CD4-positive, CD25-positive, alpha-beta regulatory T cell (primary cell): Measurements from ENCODE around the gene TFDP3. TPM values are rescaled to one million over a fixed set of nuclear protein-coding genes. Genes with fewer than 3 reads are reported as not detected.

Source experiments
- ATAC-seq, 2 donors: fragments of 150-1000 bp; cut with Tn5 transposase; one replicate each; pipeline ENCODE4 v1.10.0; 2021; ENCODE audit warnings: low read depth in 2 of 2, moderate number of reproducible peaks in 2 of 2, moderate library complexity in 1 of 2
- DNase-seq, 3 donors: peaks; one replicate each; pipeline versions ENCODE4 v3.0.0 to v3.0.0-alpha.2; 2012 to 2022; ENCODE audit warnings: mixed read lengths in 1 of 3
- H3K27ac ChIP-seq: one replicate; pipeline ENCODE4 v1.7.0; 2013; ENCODE audit warnings: mild to moderate bottlenecking, low read length; ENCODE audit not compliant: insufficient read depth, poor library complexity, severe bottlenecking
- H3K27me3 ChIP-seq: one replicate; pipeline ENCODE4 v1.7.0; 2013; ENCODE audit warnings: low read length; ENCODE audit not compliant: control insufficient read depth, insufficient read depth
- H3K36me3 ChIP-seq: one replicate; pipeline ENCODE4 v1.7.0; 2013; ENCODE audit warnings: mild to moderate bottlenecking, low read length, moderate library complexity; ENCODE audit not compliant: control insufficient read depth, insufficient read depth
- H3K4me1 ChIP-seq: 2 replicates; pipeline ENCODE4 v1.7.0; 2013; ENCODE audit warnings: mild to moderate bottlenecking, low read length; ENCODE audit not compliant: insufficient read depth, control insufficient read depth, poor library complexity, severe bottlenecking
- H3K4me3 ChIP-seq: one replicate; pipeline ENCODE4 v1.7.0; 2013; ENCODE audit warnings: low read depth, mild to moderate bottlenecking, low read length, moderate library complexity
- H3K9me3 ChIP-seq, 2 experiments: 1 replicate in 1 of 2; 2 replicates in 1 of 2; pipeline ENCODE4 v1.7.0; 2013; ENCODE audit warnings: low read length in 2 of 2, mild to moderate bottlenecking in 1 of 2, moderate library complexity in 1 of 2; ENCODE audit not compliant: control insufficient read depth in 2 of 2
- H3K27ac Mint-ChIP-seq, 3 donors: one replicate each; pipeline ENCODE4 v1.8.0; 2020 to 2022; ENCODE audit warnings: mild to moderate bottlenecking in 3 of 3, mixed read lengths in 3 of 3, moderate library complexity in 2 of 3
- H3K27me3 Mint-ChIP-seq: one replicate; pipeline ENCODE4 v1.8.0; 2022; ENCODE audit warnings: mild to moderate bottlenecking, mixed read lengths
- H3K36me3 Mint-ChIP-seq: one replicate; pipeline ENCODE4 v1.8.0; 2020; ENCODE audit warnings: mixed read lengths
- H3K4me1 Mint-ChIP-seq, 4 donors: one replicate each; pipeline ENCODE4 v1.8.0; 2020 to 2022; ENCODE audit warnings: mixed read lengths in 4 of 4, mild to moderate bottlenecking in 1 of 4
- H3K4me3 Mint-ChIP-seq, 4 donors: one replicate each; pipeline ENCODE4 v1.8.0; 2020 to 2022; ENCODE audit warnings: mild to moderate bottlenecking in 4 of 4, mixed read lengths in 4 of 4, moderate library complexity in 3 of 4
- H3K9me3 Mint-ChIP-seq, 7 donors: one replicate each; pipeline ENCODE4 v1.8.0; 2020 to 2022; ENCODE audit warnings: mixed read lengths in 7 of 7, mild to moderate bottlenecking in 3 of 7, moderate library complexity in 2 of 7
- polyA plus RNA-seq, 4 donors: library from polyadenylated mRNA; unstranded; fragments of 300-500 nt; fragmentation: Illumina TruSeq; gene quantifications; one replicate each; pipeline ENCODE4 v1.2.3, GENCODE V29; 2021
- total RNA-seq: library from RNA; stranded (reverse); gene quantifications from one replicate; pipeline ENCODE4 v1.2.3, GENCODE V29; 2022

Gene TFDP3
- total RNA-seq (not detected), polyA plus RNA-seq (not detected)

GRCh38 chrX:133218329-133218728 lies at the start of gene TFDP3:
TFDP3 (minus strand) TSS chrX:133218354; CDS start chrX:133218259, 95 bp downstream.
- H3K27me3 ChIP-seq: no peaks in the 10 kb centered on the region
- no peaks in the 10 kb centered on the region for H3K9me3 ChIP-seq
- ATAC-seq (no peak), DNase-seq (no peak)
- Mint-ChIP-seq H3K36me3 (no peaks in the 10 kb centered on the region), H3K27me3 (no peaks in the 10 kb centered on the region), H3K4me1 (no peaks in the 10 kb centered on the region), H3K27ac (no peak within 1 kb of the TSS), H3K4me3 (no peak within 1 kb of the TSS), H3K9me3 (peaks cover 0 to 4% (median 0%) of the 10 kb centered on the region in 7 donors)
- H3K4me1 ChIP-seq: no peaks in the 10 kb centered on the region
- H3K36me3 ChIP-seq: no peaks in the 10 kb centered on the region
- H3K4me3 ChIP-seq: no peak within 1 kb of the TSS
- no peak within 1 kb of the TSS for H3K27ac ChIP-seq

GRCh38 chrX:133267621-133268020 lies 49.5 kb upstream of the TFDP3 start:
- Mint-ChIP-seq H3K4me3 (no peak overlapping the region), H3K4me1 (no peaks in the 10 kb centered on the region), H3K36me3 (no peaks in the 10 kb centered on the region), H3K9me3 (peaks cover 0 to 3% (median 0%) of the 10 kb centered on the region in 7 donors), H3K27ac (no peak overlapping the region), H3K27me3 (no peaks in the 10 kb centered on the region)
- Histone ChIP-seq H3K27ac (no peak overlapping the region), H3K9me3 (no peaks in the 10 kb centered on the region), H3K27me3 (no peaks in the 10 kb centered on the region), H3K4me1 (no peaks in the 10 kb centered on the region), H3K4me3 (no peak overlapping the region), H3K36me3 (no peaks in the 10 kb centered on the region)
- no peak for DNase-seq
- ATAC-seq: no peak

- H3K9me3 Mint-ChIP-seq: peaks cover 0 to 2% (median 0%) of the 10 kb centered on the region in 7 donors
- H3K4me3 Mint-ChIP-seq: no peak overlapping the region
- H3K4me1 ChIP-seq: no peaks in the 10 kb centered on the region
- H3K36me3 Mint-ChIP-seq: no peaks in the 10 kb centered on the region
- no peak overlapping the region for H3K4me3 ChIP-seq
- no peak for DNase-seq
- H3K27ac ChIP-seq: no peak overlapping the region
- H3K36me3 ChIP-seq: no peaks in the 10 kb centered on the region
- no peak overlapping the region for H3K27ac Mint-ChIP-seq
- H3K4me1 Mint-ChIP-seq: no peaks in the 10 kb centered on the region
- H3K27me3 ChIP-seq: no peaks in the 10 kb centered on the region
- ATAC-seq: no peak
- H3K27me3 Mint-ChIP-seq: no peaks in the 10 kb centered on the region
- H3K9me3 ChIP-seq: no peaks in the 10 kb centered on the region
Measured at GRCh38 chrX:133265331-133265730, 47.2 kb upstream of the TFDP3 start.

- Mint-ChIP-seq H3K36me3 (no peaks in the 10 kb centered on the region), H3K27ac (no peak overlapping the region), H3K9me3 (peaks cover 0 to 2% (median 0%) of the 10 kb centered on the region in 7 donors), H3K27me3 (no peaks in the 10 kb centered on the region), H3K4me3 (no peak overlapping the region), H3K4me1 (no peaks in the 10 kb centered on the region)
- Histone ChIP-seq H3K27me3 (no peaks in the 10 kb centered on the region), H3K9me3 (no peaks in the 10 kb centered on the region), H3K36me3 (no peaks in the 10 kb centered on the region), H3K4me1 (no peaks in the 10 kb centered on the region), H3K4me3 (no peak overlapping the region), H3K27ac (no peak overlapping the region)
- ATAC-seq (no peak), DNase-seq (no peak)
Measured at GRCh38 chrX:133258481-133258880, 40.3 kb upstream of the TFDP3 start.

- Histone ChIP-seq H3K4me3 (no peak overlapping the region), H3K9me3 (no peaks in the 10 kb centered on the region), H3K36me3 (no peaks in the 10 kb centered on the region), H3K27ac (no peak overlapping the region), H3K27me3 (no peaks in the 10 kb centered on the region), H3K4me1 (no peaks in the 10 kb centered on the region)
- Mint-ChIP-seq H3K4me3 (no peak overlapping the region), H3K27me3 (no peaks in the 10 kb centered on the region), H3K4me1 (no peaks in the 10 kb centered on the region), H3K36me3 (no peaks in the 10 kb centered on the region), H3K27ac (no peak overlapping the region), H3K9me3 (peaks cover 0 to 2% (median 0%) of the 10 kb centered on the region in 7 donors)
- no peak for DNase-seq
- no peak for ATAC-seq
Measured at GRCh38 chrX:133254666-133255065, 36.5 kb upstream of the TFDP3 start.

- no peaks in the 10 kb centered on the region for H3K36me3 ChIP-seq
- ATAC-seq: no peak
- no peaks in the 10 kb centered on the region for H3K27me3 Mint-ChIP-seq
- no peak overlapping the region for H3K27ac ChIP-seq
- no peak overlapping the region for H3K4me3 Mint-ChIP-seq
- H3K27me3 ChIP-seq: no peaks in the 10 kb centered on the region
- peaks cover 0 to 6% of the 10 kb centered on the region in 2 experiments for H3K9me3 ChIP-seq
- no peak overlapping the region for H3K4me3 ChIP-seq
- DNase-seq: no peak
- no peaks in the 10 kb centered on the region for H3K36me3 Mint-ChIP-seq
- no peaks in the 10 kb centered on the region for H3K4me1 Mint-ChIP-seq
- H3K27ac Mint-ChIP-seq: no peak overlapping the region
- H3K4me1 ChIP-seq: no peaks in the 10 kb centered on the region
- peaks cover 0 to 11% (median 0%) of the 10 kb centered on the region in 7 donors for H3K9me3 Mint-ChIP-seq
Measured at GRCh38 chrX:133251204-133251603, 33.0 kb upstream of the TFDP3 start.

GRCh38 chrX:133250184-133251100 lies 32.3 kb upstream of the TFDP3 start:
- no peaks in the 10 kb centered on the region for H3K36me3 Mint-ChIP-seq

More at GRCh38 chrX:133250184-133251100, 32.3 kb upstream of the TFDP3 start:
- no peak overlapping the region for H3K4me3 Mint-ChIP-seq
- H3K27me3 ChIP-seq: no peaks in the 10 kb centered on the region
- no peaks in the 10 kb centered on the region for H3K4me1 ChIP-seq
- H3K9me3 Mint-ChIP-seq: peaks cover 0 to 11% (median 0%) of the 10 kb centered on the region in 7 donors
- ATAC-seq: no peak
- no peak for DNase-seq
- H3K4me1 Mint-ChIP-seq: no peaks in the 10 kb centered on the region
- H3K9me3 ChIP-seq: peaks cover 0 to 6% of the 10 kb centered on the region in 2 experiments
- H3K27ac ChIP-seq: no peak overlapping the region
- no peak overlapping the region for H3K4me3 ChIP-seq
- no peaks in the 10 kb centered on the region for H3K27me3 Mint-ChIP-seq
- H3K27ac Mint-ChIP-seq: no peak overlapping the region
- H3K36me3 ChIP-seq: no peaks in the 10 kb centered on the region
